ENCODE measurements around the gene TGFBI.
A peak's percentile ranks its signal among the peaks of the same experiment; 100 is the strongest.

Gene TGFBI

GRCh38 chr5:136063778-136064465, 35.1 kb downstream of the TGFBI start:
- no peaks in the 10 kb centered on the region for H4K20me1 ChIP-seq (ENCODE audit: insufficient read depth, low read length)
- no peaks in the 10 kb centered on the region for H3F3A ChIP-seq (ENCODE audit: insufficient read depth, low read length)
- H3K9me2 ChIP-seq (ENCODE audit: low read depth, low read length), result no peaks in the 10 kb centered on the region
- TF ChIP-seq CTCF (IDR thresholded peaks at IDR 0.05; ENCODE audit: low read length), result no peak
- no peak overlapping the region for H3K9ac ChIP-seq (ENCODE audit: low read length)
- no peak overlapping the region for H3K4me3 ChIP-seq (ENCODE audit: low read depth, low read length, poor library complexity, severe bottlenecking)
- H2AFZ ChIP-seq (ENCODE audit: low read length), result no peak overlapping the region
- H3K36me3 ChIP-seq (ENCODE audit: insufficient read depth, low read length), result no peaks in the 10 kb centered on the region
- no peaks in the 10 kb centered on the region for H3K79me2 ChIP-seq (ENCODE audit: insufficient read depth, low read length)
- no peaks in the 10 kb centered on the region for H3K27me3 ChIP-seq (ENCODE audit: insufficient read depth, low read length)
- no peak overlapping the region for H3K4me2 ChIP-seq (ENCODE audit: low read length)
- no peaks in the 10 kb centered on the region for H3K4me1 ChIP-seq (ENCODE audit: insufficient read depth, low read length, severe bottlenecking)
- peaks cover 3% of the 10 kb centered on the region for H3K9me3 ChIP-seq (ENCODE audit: low read length)
- no peak overlapping the region for H3K27ac ChIP-seq (ENCODE audit: low read depth, low read length, poor library complexity, severe bottlenecking)

- Histone ChIP-seq H3K27me3 (ENCODE audit: insufficient read depth, low read length) (no peaks in the 10 kb centered on the region), H3K9me3 (ENCODE audit: low read length) (peaks cover 6% of the 10 kb centered on the region), H4K20me1 (ENCODE audit: insufficient read depth, low read length) (no peaks in the 10 kb centered on the region), H3K36me3 (ENCODE audit: insufficient read depth, low read length) (no peaks in the 10 kb centered on the region), H3K4me2 (ENCODE audit: low read length) (no peak overlapping the region), H3K79me2 (ENCODE audit: insufficient read depth, low read length) (no peaks in the 10 kb centered on the region), H3K27ac (ENCODE audit: low read depth, low read length, poor library complexity, severe bottlenecking) (no peak overlapping the region), H3K9me2 (ENCODE audit: low read depth, low read length) (no peaks in the 10 kb centered on the region), H3K9ac (ENCODE audit: low read length) (no peak overlapping the region), H3F3A (ENCODE audit: insufficient read depth, low read length) (no peaks in the 10 kb centered on the region), H3K4me1 (ENCODE audit: insufficient read depth, low read length, severe bottlenecking) (no peaks in the 10 kb centered on the region), H2AFZ (ENCODE audit: low read length) (no peak overlapping the region), H3K4me3 (ENCODE audit: low read depth, low read length, poor library complexity, severe bottlenecking) (no peak overlapping the region)
- TF ChIP-seq CTCF (IDR thresholded peaks at IDR 0.05; ENCODE audit: low read length) (peak; percentile 32; the same call in 1 of the 2 replicates), EZH2 (IDR thresholded peaks at IDR 0.05; ENCODE audit: borderline replicate concordance, low read length) (no peak)
Observed at GRCh38 chr5:136064510-136064909, 35.7 kb downstream of the TGFBI start.

GRCh38 chr5:136065588-136065987, 36.8 kb downstream of the TGFBI start:
- H3K9me2 ChIP-seq (ENCODE audit: low read depth, low read length), result no peaks in the 10 kb centered on the region
- no peak overlapping the region for H3K9ac ChIP-seq (ENCODE audit: low read length)
- H3F3A ChIP-seq (ENCODE audit: insufficient read depth, low read length), result no peaks in the 10 kb centered on the region
- no peaks in the 10 kb centered on the region for H3K4me1 ChIP-seq (ENCODE audit: insufficient read depth, low read length, severe bottlenecking)
- no peaks in the 10 kb centered on the region for H4K20me1 ChIP-seq (ENCODE audit: insufficient read depth, low read length)
- H3K36me3 ChIP-seq (ENCODE audit: insufficient read depth, low read length), result no peaks in the 10 kb centered on the region
- no peaks in the 10 kb centered on the region for H3K79me2 ChIP-seq (ENCODE audit: insufficient read depth, low read length)
- no peak overlapping the region for H3K4me3 ChIP-seq (ENCODE audit: low read depth, low read length, poor library complexity, severe bottlenecking)
- no peak for TF ChIP-seq EZH2 (IDR thresholded peaks at IDR 0.05; ENCODE audit: borderline replicate concordance, low read length)
- TF ChIP-seq CTCF (IDR thresholded peaks at IDR 0.05; ENCODE audit: low read length), result no peak
- no peak overlapping the region for H3K27ac ChIP-seq (ENCODE audit: low read depth, low read length, poor library complexity, severe bottlenecking)
- H2AFZ ChIP-seq (ENCODE audit: low read length), result no peak overlapping the region
- H3K27me3 ChIP-seq (ENCODE audit: insufficient read depth, low read length), result no peaks in the 10 kb centered on the region
- H3K4me2 ChIP-seq (ENCODE audit: low read length), result no peak overlapping the region
- peaks cover 6% of the 10 kb centered on the region for H3K9me3 ChIP-seq (ENCODE audit: low read length)

All from OCI-LY1 (cell line).